CD4-positive, alpha-beta T cell (primary cell): ENCODE data around the gene MCEE. TPM values are rescaled to one million over a fixed set of nuclear protein-coding genes. Genes with fewer than 3 reads are reported as not detected.

Experiments used
- ATAC-seq: fragments of 200-7000 bp; cut with Tn5 transposase; one replicate; pipeline ENCODE4 v1.10.0; 2022; ENCODE audit warnings: mild to moderate bottlenecking; ENCODE audit not compliant: poor library complexity
- CTCF ChIA-PET: fragments of 350-600 bp; sonication (Branson Sonifier 250); formaldehyde crosslinking; loops from one replicate; lab custom pipeline; 2021; ENCODE audit warnings: antibody characterized with exemption, inconsistent platforms; lab: Charles Lee
- POLR2A ChIA-PET: fragments of 350-600 bp; sonication (Branson Sonifier 250); formaldehyde crosslinking; loops from one replicate; lab custom pipeline; 2021; ENCODE audit warnings: antibody characterized with exemption, inconsistent platforms; lab: Charles Lee
- DNase-seq, 14 experiments: peaks; one replicate each; pipeline ENCODE4 v3.0.0-alpha.2; 2013 to 2020; ENCODE audit warnings: mixed read lengths in 2 of 14
- H3K27ac ChIP-seq, 2 donors: one replicate each; pipeline versions ENCODE4 v1.5.1 to v1.7.0; 2013; ENCODE audit warnings: low read length in 2 of 2, low read depth in 1 of 2, mild to moderate bottlenecking in 1 of 2
- H3K27me3 ChIP-seq, 2 experiments: 1 replicate in 1 of 2; 2 replicates in 1 of 2; pipeline versions ENCODE4 v1.6.1 to v1.7.0; 2013; ENCODE audit warnings: low read length in 2 of 2, control low read depth in 1 of 2, mild to moderate bottlenecking in 1 of 2, moderate library complexity in 1 of 2; ENCODE audit not compliant: insufficient read depth in 2 of 2, control insufficient read depth in 1 of 2
- H3K36me3 ChIP-seq: one replicate; pipeline ENCODE4 v1.6.1; 2013; ENCODE audit warnings: low read length, control low read depth; ENCODE audit not compliant: insufficient read depth
- H3K4me1 ChIP-seq: one replicate; pipeline ENCODE4 v1.6.1; 2013; ENCODE audit warnings: low read length, control low read depth; ENCODE audit not compliant: insufficient read depth
- H3K4me3 ChIP-seq: one replicate; pipeline ENCODE4 v1.5.1; 2013; ENCODE audit warnings: mild to moderate bottlenecking, low read length, moderate library complexity
- H3K9me3 ChIP-seq, 2 experiments: 1 replicate in 1 of 2; 2 replicates in 1 of 2; pipeline versions ENCODE4 v1.6.1 to v1.7.0; 2013; ENCODE audit warnings: low read length in 2 of 2, mild to moderate bottlenecking in 2 of 2, control low read depth in 1 of 2, moderate library complexity in 1 of 2; ENCODE audit not compliant: control insufficient read depth in 1 of 2, insufficient read depth in 1 of 2
- H3K27ac Mint-ChIP-seq: one replicate; pipeline ENCODE4 v1.8.0; 2020; ENCODE audit warnings: mixed read lengths
- H3K27me3 Mint-ChIP-seq: one replicate; pipeline ENCODE4 v1.8.0; 2021; ENCODE audit warnings: mixed read lengths
- H3K36me3 Mint-ChIP-seq: one replicate; pipeline ENCODE4 v1.8.0; 2021; ENCODE audit warnings: low read depth, mixed read lengths
- H3K4me1 Mint-ChIP-seq: one replicate; pipeline ENCODE4 v1.8.0; 2021; ENCODE audit warnings: low read depth, mixed read lengths
- H3K4me3 Mint-ChIP-seq: one replicate; pipeline ENCODE4 v1.8.0; 2020; ENCODE audit warnings: mild to moderate bottlenecking, mixed read lengths
- H3K9me3 Mint-ChIP-seq: one replicate; pipeline ENCODE4 v1.8.0; 2020; ENCODE audit warnings: mixed read lengths
- CTCF ChIP-seq: fragments of 200-600 bp; IDR thresholded peaks from one replicate; pipeline ENCODE4 v1.8.0; 2022; ENCODE audit warnings: antibody characterized with exemption, mild to moderate bottlenecking
- intact Hi-C, 2 experiments: fragments of 100-400 bp; cut with DNase I in 1 of 2; cut with micrococcal nuclease in 1 of 2; formaldehyde crosslinking; loops; one replicate each; pipeline versions ENCODE4 v1.15.1 to v1.9.0; 2023 to 2025; cut with DNase I, micrococcal nuclease
- total RNA-seq, 174 experiments: library from RNA in 2 of 174; stranded (reverse) in 2 of 174; gene quantifications; one replicate each; pipeline ENCODE4 v1.2.3 and lab custom pipeline; 2021 to 2026

The MCEE gene
- total RNA-seq, 2 experiments from 2014 or later, result 4.3 to 8.0 TPM

DNA sequence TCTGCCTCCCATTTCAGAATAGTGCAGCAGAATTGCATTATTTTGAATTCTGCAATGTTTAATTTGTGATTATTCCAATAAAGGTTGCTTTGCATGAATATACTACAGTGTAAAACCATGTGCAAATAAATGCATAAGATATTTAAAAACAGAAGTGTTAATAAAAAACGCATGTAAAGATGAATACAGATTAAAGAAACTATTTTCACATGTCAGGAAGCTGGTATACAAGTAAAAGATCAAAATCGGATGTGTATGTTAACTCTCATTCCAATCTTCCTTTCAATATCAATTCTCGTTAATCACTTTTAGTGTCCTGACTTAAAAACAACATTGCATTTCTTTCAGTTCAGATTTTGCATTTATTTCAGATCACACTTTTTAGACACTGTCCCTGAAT is 3.1 kb downstream of the MCEE start:
- no peak overlapping the region for H3K27ac Mint-ChIP-seq
- Histone ChIP-seq H3K27me3 (no peaks in the 10 kb centered on the region), H3K4me1 (peaks cover 21% of the 10 kb centered on the region), H3K27ac (no peak overlapping the region), H3K9me3 (no peaks in the 10 kb centered on the region), H3K36me3 (peaks cover 4% of the 10 kb centered on the region), H3K4me3 (no peak overlapping the region)
- DNase-seq (no peak), ATAC-seq (no peak)
- intact Hi-C loops, result no loop called here
- H3K9me3 Mint-ChIP-seq, result no peaks in the 10 kb centered on the region
- ChIA-PET CTCF (interaction anchor here (0.5 to 1.5 kb wide), 3 partner anchors 26 to 205 kb away, joined by 3 read pairs; partner anchors contain the start of gene ZNF638), POLR2A (interaction anchor here (1.8 kb wide), 1 partner anchor 59 kb away, joined by 10 read pairs; the partner anchor contains the start of gene NAGK)
- H3K4me1 Mint-ChIP-seq, result peaks cover 36% of the 10 kb centered on the region
- H3K36me3 Mint-ChIP-seq, result peaks cover 39% of the 10 kb centered on the region
- H3K4me3 Mint-ChIP-seq, result no peak overlapping the region
- TF ChIP-seq CTCF, result no peak
- H3K27me3 Mint-ChIP-seq, result no peaks in the 10 kb centered on the region

- Mint-ChIP-seq H3K4me1 (peaks cover 36% of the 10 kb centered on the region), H3K27me3 (no peaks in the 10 kb centered on the region), H3K27ac (no peak overlapping the region), H3K36me3 (peaks cover 49% of the 10 kb centered on the region), H3K9me3 (no peaks in the 10 kb centered on the region), H3K4me3 (no peak overlapping the region)
- CTCF ChIA-PET, result interaction anchor here (0.9 to 1.5 kb wide), 2 partner anchors 25 to 206 kb away, joined by 3 read pairs; partner anchors contain the start of gene ZNF638
- no peak for TF ChIP-seq CTCF
- peaks cover 4% of the 10 kb centered on the region for H3K36me3 ChIP-seq
- POLR2A ChIA-PET, result interaction anchor here (1.8 kb wide), 1 partner anchor 58 kb away, joined by 10 read pairs; the partner anchor contains the start of gene NAGK
- no peak overlapping the region for H3K4me3 ChIP-seq
- ATAC-seq, result no peak
- no peaks in the 10 kb centered on the region for H3K27me3 ChIP-seq
- DNase-seq, result no peak
- intact Hi-C loops, result no loop called here
- H3K27ac ChIP-seq, result no peak overlapping the region
- H3K9me3 ChIP-seq, result no peaks in the 10 kb centered on the region
- peaks cover 9% of the 10 kb centered on the region for H3K4me1 ChIP-seq
These were observed 4.3 kb downstream of the MCEE start for GRCh38 chr2:71125506-71126294.

DNA sequence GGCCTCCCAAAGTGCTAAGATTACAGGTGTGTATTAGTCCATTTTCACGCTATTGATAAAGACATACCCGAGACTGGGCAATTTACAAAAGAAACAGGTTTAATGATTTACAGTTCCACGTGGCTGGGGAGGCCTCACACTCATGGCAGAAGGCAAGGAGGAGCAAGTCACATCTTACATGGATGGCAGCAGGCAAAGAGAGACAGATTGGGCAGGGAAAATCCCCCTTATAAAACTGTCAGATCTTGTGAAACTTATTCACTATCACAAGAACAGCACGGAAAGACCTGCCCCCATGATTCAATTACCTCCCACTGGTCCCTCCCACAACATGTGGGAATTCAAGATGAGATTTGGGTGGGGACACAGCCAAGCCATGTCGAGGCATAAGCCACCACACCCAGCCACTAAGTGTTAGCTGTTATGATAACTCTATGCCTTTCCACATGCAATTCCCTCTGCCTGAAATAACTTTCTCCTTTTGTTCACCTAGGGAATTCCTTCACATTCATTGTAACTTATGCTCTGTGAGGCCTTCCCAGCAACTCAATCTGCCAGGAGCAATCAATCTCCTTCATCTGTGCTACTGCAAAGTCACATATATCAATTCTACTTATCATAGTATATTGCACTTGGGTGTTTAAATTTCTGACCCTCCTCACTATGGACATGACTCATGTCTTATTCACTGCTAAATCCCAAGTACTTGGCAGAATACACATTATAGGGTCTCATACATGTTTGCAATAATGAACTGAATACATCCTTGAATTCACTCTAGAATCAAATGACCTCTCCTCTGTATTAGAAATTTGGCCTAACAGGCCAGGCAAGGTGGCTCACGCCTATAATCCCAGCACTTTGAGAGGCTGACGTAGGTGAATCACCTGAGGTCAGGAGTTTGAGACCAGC is 7.4 kb downstream of the MCEE start:
- Histone ChIP-seq H3K4me3 (no peak overlapping the region), H3K36me3 (peaks cover 15% of the 10 kb centered on the region), H3K27me3 (no peaks in the 10 kb centered on the region), H3K9me3 (no peaks in the 10 kb centered on the region), H3K4me1 (no peaks in the 10 kb centered on the region), H3K27ac (no peak overlapping the region)
- intact Hi-C loops, result no loop called here
- DNase-seq (no peak), ATAC-seq (no peak)
- CTCF ChIA-PET, result no interaction called here
- POLR2A ChIA-PET, result no interaction called here
- Mint-ChIP-seq H3K36me3 (peaks cover 39% of the 10 kb centered on the region), H3K27me3 (no peaks in the 10 kb centered on the region), H3K9me3 (no peaks in the 10 kb centered on the region), H3K4me3 (no peak overlapping the region), H3K4me1 (peaks cover 12% of the 10 kb centered on the region), H3K27ac (no peak overlapping the region)
- TF ChIP-seq CTCF, result no peak
